Measurements from ENCODE around the gene ARSJ.

The ARSJ gene

DNA sequence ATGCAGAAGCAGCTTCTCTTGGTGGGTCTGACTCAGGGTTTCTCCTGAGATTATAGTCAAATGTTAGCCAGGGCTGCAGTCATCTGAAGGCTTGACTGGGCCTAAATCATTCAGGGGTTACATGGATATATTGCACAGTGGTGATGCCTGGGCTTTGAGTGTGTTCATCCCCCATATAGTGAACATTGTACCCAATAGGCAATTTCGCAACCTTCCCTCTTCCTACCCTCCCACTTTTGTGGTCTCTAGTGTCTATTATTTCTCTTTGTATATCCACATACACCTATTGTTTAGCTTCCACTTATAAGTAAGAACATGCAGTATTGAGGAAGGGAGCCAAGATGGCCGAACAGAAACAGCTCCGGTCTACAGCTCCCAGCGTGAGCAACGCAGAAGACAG lies 127.6 kb downstream of the ARSJ start:
- Histone ChIP-seq H3K27ac (ENCODE audit: low read length, poor library complexity, severe bottlenecking) (no peak overlapping the region), H3K4ac (ENCODE audit: low read depth in 1 of 2, low read length in 2 of 2) (no peak overlapping the region), H2BK5ac (ENCODE audit: low read depth, low read length, poor library complexity, severe bottlenecking) (no peak overlapping the region), H3K4me3 (ENCODE audit: insufficient read depth in 1 of 2, low read depth in 1 of 2, low read length in 2 of 2) (no peak overlapping the region), H3K9ac (ENCODE audit: low read length) (no peak overlapping the region), H4K91ac (ENCODE audit: low read length) (no peak overlapping the region), H2AK5ac (ENCODE audit: low read length, severe bottlenecking) (no peak overlapping the region), H3K4me2 (ENCODE audit: low read length, poor library complexity, severe bottlenecking) (no peak overlapping the region), H2BK15ac (ENCODE audit: low read depth, poor library complexity, severe bottlenecking) (no peak overlapping the region), H3K23ac (ENCODE audit: low read length in 2 of 2) (no peak overlapping the region), H3K79me1 (replicated peaks; ENCODE audit: low read length, poor library complexity, severe bottlenecking) (no peaks in the 10 kb centered on the region), H3K36me3 (ENCODE audit: control insufficient read depth in 1 of 2, insufficient read depth in 2 of 2, low read depth in 1 of 2, low read length in 2 of 2) (no peaks in the 10 kb centered on the region), H3K4me1 (ENCODE audit: control insufficient read depth, insufficient read depth, low read depth, low read length) (no peaks in the 10 kb centered on the region), H3K27me3 (ENCODE audit: control insufficient read depth in 1 of 2, insufficient read depth in 1 of 2, low read length in 2 of 2) (no peaks in the 10 kb centered on the region), H3K18ac (ENCODE audit: low read depth in 1 of 2, low read length in 2 of 2) (no peak overlapping the region), H3K9me3 (ENCODE audit: control insufficient read depth, low read length) (no peaks in the 10 kb centered on the region), H2BK12ac (ENCODE audit: low read length in 2 of 2) (no peak overlapping the region), H2BK120ac (ENCODE audit: low read depth, low read length) (no peak overlapping the region), H3K14ac (ENCODE audit: low read length in 2 of 2) (no peak overlapping the region), H2AFZ (ENCODE audit: low read depth, low read length) (no peak overlapping the region), H4K8ac (ENCODE audit: low read length) (no peak overlapping the region)
- no peak for DNase-seq
- 97% methylated on average over 4 of the region's 5 CpGs for WGBS
